Measurements from ENCODE around the gene JADE1. TPM values are rescaled to one million over a fixed set of nuclear protein-coding genes. Genes with fewer than 3 reads are reported as not detected.

JADE1 gene
- total RNA-seq, 1 donor from 2014 or later, result 49.8 TPM

- DNase-seq (ENCODE audit: low spot score), result peak; percentile 29
Observed at GRCh38 chr4:128810331-128810870, 901 bp downstream of the JADE1 start.

GRCh38 chr4:128810871-128811570 is 1.5 kb downstream of the JADE1 start:
- peak; percentile 82 for DNase-seq (ENCODE audit: low spot score)

- peak; percentile 86 for DNase-seq (ENCODE audit: low spot score)
Observed at GRCh38 chr4:128811571-128812441, 2.3 kb downstream of the JADE1 start.

- DNase-seq (ENCODE audit: low spot score), result peak; percentile 34
Observed at GRCh38 chr4:128812442-128813235, 3.1 kb downstream of the JADE1 start.

- DNase-seq (ENCODE audit: low spot score), result no peak
Observed at GRCh38 chr4:128813965-128814364, 4.5 kb downstream of the JADE1 start.

GRCh38 chr4:128818442-128818841 is 8.9 kb downstream of the JADE1 start:
- no peak for DNase-seq (ENCODE audit: low spot score)

GRCh38 chr4:128819082-128819742 is 9.7 kb downstream of the JADE1 start:
- DNase-seq (ENCODE audit: low spot score), result no peak

GRCh38 chr4:128820671-128821070 is 11.2 kb downstream of the JADE1 start:
- DNase-seq (ENCODE audit: low spot score), result no peak

- DNase-seq (ENCODE audit: low spot score), result no peak
Observed at GRCh38 chr4:128821151-128821550, 11.7 kb downstream of the JADE1 start.

- no peak for DNase-seq (ENCODE audit: low spot score)
Observed at GRCh38 chr4:128823025-128823661, 13.6 kb downstream of the JADE1 start.

- peak; percentile 30 for DNase-seq (ENCODE audit: low spot score)
Observed at GRCh38 chr4:128825226-128825625, 15.7 kb downstream of the JADE1 start.

GRCh38 chr4:128827296-128827695 is 17.8 kb downstream of the JADE1 start:
- no peak for DNase-seq (ENCODE audit: low spot score)

GRCh38 chr4:128830906-128831503 is 21.5 kb downstream of the JADE1 start:
- DNase-seq (ENCODE audit: low spot score), result no peak

GRCh38 chr4:128831531-128832242 is 22.2 kb downstream of the JADE1 start:
- DNase-seq (ENCODE audit: low spot score), result no peak

- no peak for DNase-seq (ENCODE audit: low spot score)
Observed at GRCh38 chr4:128832243-128832625, 22.7 kb downstream of the JADE1 start.

- DNase-seq (ENCODE audit: low spot score), result peak; percentile 45
Observed at GRCh38 chr4:128835498-128836222, 26.2 kb downstream of the JADE1 start.

GRCh38 chr4:128837198-128837597 is 27.7 kb downstream of the JADE1 start:
- no peak for DNase-seq (ENCODE audit: low spot score)

GRCh38 chr4:128837679-128838078 is 28.2 kb downstream of the JADE1 start:
- DNase-seq (ENCODE audit: low spot score), result no peak

GRCh38 chr4:128840711-128841318 is 31.3 kb downstream of the JADE1 start:
- no peak for DNase-seq (ENCODE audit: low spot score)

Measured in mucosa of gallbladder (tissue), 1 donor.